SK-N-SH treated with all-trans-retinoic acid at 6 μM for 48 hours (cell line): ENCODE measurements around the gene DRC7.

ENCODE experiments used
- ATAC-seq: fragments of 200-7000 bp; cut with Tn5 transposase; 3 replicates; pipeline ENCODE4 v1.9.1; 2020; ENCODE audit warnings: mild to moderate bottlenecking, moderate library complexity
- CREB5 ChIP-seq: fragments of 250-450 bp; sonication (Bioruptor Pico); IDR thresholded peaks from 2 replicates; pipeline ENCODE4 v1.5.1; 2020; ENCODE audit warnings: low read depth, mild to moderate bottlenecking, moderate library complexity
- CSRNP3 ChIP-seq: fragments of 250-450 bp; sonication (Bioruptor Pico); IDR thresholded peaks from 2 replicates; pipeline ENCODE4 v1.5.1; 2021; ENCODE audit warnings: mild to moderate bottlenecking, moderate library complexity
- ESRRG ChIP-seq: fragments of 250-450 bp; sonication (Bioruptor Pico); IDR thresholded peaks from 2 replicates; pipeline ENCODE4 v1.6.1; 2021; ENCODE audit warnings: mild to moderate bottlenecking
- GLIS3 ChIP-seq: fragments of 250-450 bp; sonication (Bioruptor Pico); IDR thresholded peaks from 2 replicates; pipeline ENCODE4 v1.5.0; 2020; ENCODE audit warnings: mild to moderate bottlenecking, moderate library complexity
- OSR1 ChIP-seq: fragments of 250-450 bp; sonication (Bioruptor Pico); IDR thresholded peaks from 2 replicates; pipeline ENCODE4 v1.8.0; 2022; ENCODE audit warnings: moderate library complexity, mild to moderate bottlenecking, inconsistent platforms
- PATZ1 ChIP-seq: fragments of 250-450 bp; sonication (Bioruptor Pico); IDR thresholded peaks from 2 replicates; pipeline ENCODE4 v1.8.0; 2020; ENCODE audit warnings: mild to moderate bottlenecking, moderate library complexity, borderline replicate concordance
- POU6F1 ChIP-seq: fragments of 250-450 bp; sonication (Bioruptor Pico); IDR thresholded peaks from 2 replicates; pipeline ENCODE4 v1.8.0; 2021; ENCODE audit warnings: low read depth, mild to moderate bottlenecking, moderate library complexity, borderline replicate concordance
- PPARA ChIP-seq: fragments of 250-450 bp; sonication (Bioruptor Pico); IDR thresholded peaks from 2 replicates; pipeline ENCODE4 v1.5.0; 2020; ENCODE audit warnings: mild to moderate bottlenecking, borderline replicate concordance
- RARB ChIP-seq: fragments of 250-450 bp; sonication (Bioruptor Pico); IDR thresholded peaks from 2 replicates; pipeline ENCODE4 v1.8.0; 2021; ENCODE audit warnings: mild to moderate bottlenecking, moderate library complexity
- TOX ChIP-seq: fragments of 250-450 bp; sonication (Bioruptor Pico); IDR thresholded peaks from 2 replicates; pipeline ENCODE4 v1.8.0; 2021; ENCODE audit warnings: mild to moderate bottlenecking, moderate library complexity, borderline replicate concordance
- TSHZ2 ChIP-seq: fragments of 250-450 bp; sonication (Bioruptor Pico); IDR thresholded peaks from 2 replicates; pipeline ENCODE4 v1.5.0; 2020; ENCODE audit warnings: mild to moderate bottlenecking, moderate library complexity
- ZC3H10 ChIP-seq: fragments of 250-450 bp; sonication (Bioruptor Pico); IDR thresholded peaks from 2 replicates; pipeline ENCODE4 v1.5.1; 2021; ENCODE audit warnings: mild to moderate bottlenecking, moderate library complexity
- ZFP3 ChIP-seq: fragments of 250-450 bp; sonication (Bioruptor Pico); IDR thresholded peaks from 2 replicates; pipeline ENCODE4 v1.5.0; 2020; ENCODE audit warnings: mild to moderate bottlenecking, moderate library complexity
- ZFP30 ChIP-seq: fragments of 450-650 bp; formaldehyde crosslinking; IDR thresholded peaks from 2 replicates; pipeline ENCODE4 v1.5.0; 2022; ENCODE audit warnings: mild to moderate bottlenecking, moderate library complexity
- ZNF565 ChIP-seq: fragments of 450-650 bp; formaldehyde crosslinking; conservative IDR thresholded peaks from 2 replicates; pipeline ENCODE4 v1.5.0; 2020; ENCODE audit warnings: low read depth, mild to moderate bottlenecking, moderate library complexity
- ZNF70 ChIP-seq: fragments of 450-650 bp; formaldehyde crosslinking; IDR thresholded peaks from 2 replicates; pipeline ENCODE4 v1.5.0; 2020; ENCODE audit warnings: mild to moderate bottlenecking, moderate library complexity
- ZNF8 ChIP-seq: fragments of 450-650 bp; formaldehyde crosslinking; IDR thresholded peaks from 2 replicates; pipeline ENCODE4 v1.5.0; 2020; ENCODE audit warnings: mild to moderate bottlenecking, moderate library complexity

Gene DRC7

GRCh38 chr16:57647136-57647875, 47.3 kb upstream of the DRC7 start:
- no peak for TF ChIP-seq ESRRG (CRISPR knock-in tag)
- TF ChIP-seq TOX: no peak
- TF ChIP-seq CREB5 (CRISPR knock-in tag): no peak
- no peak for TF ChIP-seq PPARA (CRISPR knock-in tag)
- TF ChIP-seq PATZ1 (CRISPR knock-in tag): no peak
- TF ChIP-seq ZNF565: no peak
- no peak for TF ChIP-seq ZNF8 (CRISPR knock-in tag)
- TF ChIP-seq CSRNP3: no peak
- no peak for TF ChIP-seq POU6F1 (CRISPR knock-in tag)
- TF ChIP-seq GLIS3: no peak
- no peak for TF ChIP-seq ZC3H10
- TF ChIP-seq ZFP3 (CRISPR knock-in tag): no peak
- TF ChIP-seq TSHZ2 (CRISPR knock-in tag): no peak
- TF ChIP-seq ZFP30 (CRISPR knock-in tag): no peak
- TF ChIP-seq ZNF70 (CRISPR knock-in tag): no peak
- no peak for ATAC-seq

GRCh38 chr16:57648125-57648524, 46.5 kb upstream of the DRC7 start:
- ATAC-seq: no peak
- TF ChIP-seq OSR1 (no peak), CREB5 (CRISPR knock-in tag) (no peak), ZC3H10 (no peak), CSRNP3 (no peak), PPARA (CRISPR knock-in tag) (no peak), RARB (CRISPR knock-in tag) (no peak), ZNF8 (CRISPR knock-in tag) (no peak), TOX (no peak), TSHZ2 (CRISPR knock-in tag) (no peak), ZNF565 (no peak)
